22Rv1 (cell line): ENCODE data around the gene GXYLT2.

Source experiments
- H3K27ac ChIP-seq: fragments of 450-650 bp; 2 replicates; pipeline ENCODE4 v1.5.1; 2017
- CTCF ChIP-seq: fragments of 450-650 bp; IDR thresholded peaks from 2 replicates; pipeline ENCODE4 v1.5.1; 2017; ENCODE audit warnings: mild to moderate bottlenecking
- ZFX ChIP-seq: fragments of 450-650 bp; IDR thresholded peaks from 2 replicates; pipeline ENCODE4 v1.6.1; 2017; ENCODE audit warnings: antibody characterized with exemption, borderline replicate concordance

GXYLT2 gene

GRCh38 chr3:72991522-72991921, 103.7 kb downstream of the GXYLT2 start:
- no peak for TF ChIP-seq CTCF
- TF ChIP-seq ZFX: no peak
- no peak overlapping the region for H3K27ac ChIP-seq

- H3K27ac ChIP-seq: no peak overlapping the region
These were observed 105.5 kb downstream of the GXYLT2 start for GRCh38 chr3:72993391-72993790.

DNA sequence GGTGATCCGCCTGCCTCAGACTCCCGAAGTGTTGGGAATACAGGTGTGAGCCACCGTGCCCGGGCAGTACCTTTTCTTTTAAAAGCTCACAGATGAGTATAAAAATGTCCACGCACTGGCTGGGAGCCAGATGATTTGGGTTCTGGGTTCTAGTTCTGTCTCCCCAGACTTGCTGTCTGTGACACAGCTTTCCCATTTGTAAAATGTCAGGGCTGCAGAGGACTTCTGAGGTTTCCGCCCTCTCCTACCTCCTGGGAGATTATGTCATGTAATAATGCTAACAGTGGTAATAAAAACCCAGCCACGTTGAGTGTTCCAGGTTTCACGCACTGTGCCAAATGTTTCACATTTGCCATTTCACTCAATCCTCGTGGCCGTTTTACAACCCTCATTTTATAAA, 107.5 kb downstream of the GXYLT2 start:
- no peak overlapping the region for H3K27ac ChIP-seq
- no peak for TF ChIP-seq ZFX
- TF ChIP-seq CTCF: no peak

More at GRCh38 chr3:72993391-72993790, 105.5 kb downstream of the GXYLT2 start:
- TF ChIP-seq CTCF (no peak), ZFX (no peak)

DNA sequence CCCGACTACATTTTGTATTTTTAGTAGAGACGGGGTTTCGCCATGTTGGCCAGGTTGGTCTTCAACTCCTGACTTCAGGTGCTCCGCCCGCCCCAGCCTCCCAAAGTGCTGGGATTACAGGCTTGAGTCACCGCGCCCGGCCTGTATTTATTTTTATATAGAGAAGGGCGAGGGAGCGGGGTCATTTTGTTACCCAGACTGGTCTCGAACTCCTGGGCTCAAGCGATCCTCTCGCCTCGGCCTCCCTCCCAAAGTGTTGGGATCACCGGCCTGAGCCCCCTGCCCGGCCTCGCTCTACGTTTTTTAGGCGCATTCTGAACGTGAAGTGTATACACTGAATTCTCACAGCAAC, 108.3 kb downstream of the GXYLT2 start:
- TF ChIP-seq CTCF: no peak
- no peak for TF ChIP-seq ZFX
- H3K27ac ChIP-seq: peak overlapping the region; percentile 86

DNA sequence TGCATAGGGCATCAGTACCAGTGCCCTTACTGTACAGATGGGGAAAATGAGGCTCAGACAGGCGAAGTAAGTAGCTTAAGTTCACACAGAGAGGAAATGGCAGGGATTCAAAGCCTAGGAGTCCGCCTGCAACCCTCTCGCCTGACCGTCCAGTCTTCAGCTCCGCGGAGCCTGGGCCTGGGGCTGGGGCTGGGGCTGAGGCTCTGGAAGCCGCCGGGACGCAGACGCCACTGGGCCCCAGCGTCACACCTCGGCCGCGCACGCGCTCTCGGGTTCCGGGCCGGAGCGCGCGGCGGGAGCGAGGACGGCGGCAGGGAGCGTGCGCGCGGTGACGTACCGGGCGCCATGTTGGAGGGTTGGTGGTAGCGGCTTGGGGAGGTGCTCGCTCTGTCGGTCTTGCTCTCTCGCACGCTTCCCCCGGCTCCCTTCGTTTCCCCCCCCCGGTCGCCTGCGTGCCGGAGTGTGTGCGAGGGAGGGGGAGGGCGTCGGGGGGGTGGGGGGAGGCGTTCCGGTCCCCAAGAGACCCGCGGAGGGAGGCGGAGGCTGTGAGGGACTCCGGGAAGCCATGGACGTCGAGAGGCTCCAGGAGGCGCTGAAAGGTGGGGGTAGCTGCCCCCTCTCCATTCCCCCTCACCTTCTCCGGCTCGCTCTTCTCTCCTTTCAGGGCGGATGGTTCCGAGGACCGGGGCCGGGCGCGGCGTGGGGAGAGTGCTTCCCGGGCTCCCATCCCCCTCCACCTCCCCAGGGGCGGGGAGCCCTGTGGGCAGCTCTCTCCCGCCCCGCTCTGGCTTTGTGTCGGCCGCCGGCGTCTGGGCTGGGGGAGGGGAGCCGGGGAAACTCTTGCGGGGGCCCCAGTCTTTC, 108.9 kb downstream of the GXYLT2 start, which contains the start of gene PPP4R2:
Gene PPP4R2, plus strand, starts transcription at position 339 of the 861 bp plus-strand sequence. Its CDS starts 227 bp downstream, at position 566.
- TF ChIP-seq CTCF (no peak), ZFX (no peak)
- H3K27ac ChIP-seq: peak within 1 kb of the TSS; percentile 86

DNA sequence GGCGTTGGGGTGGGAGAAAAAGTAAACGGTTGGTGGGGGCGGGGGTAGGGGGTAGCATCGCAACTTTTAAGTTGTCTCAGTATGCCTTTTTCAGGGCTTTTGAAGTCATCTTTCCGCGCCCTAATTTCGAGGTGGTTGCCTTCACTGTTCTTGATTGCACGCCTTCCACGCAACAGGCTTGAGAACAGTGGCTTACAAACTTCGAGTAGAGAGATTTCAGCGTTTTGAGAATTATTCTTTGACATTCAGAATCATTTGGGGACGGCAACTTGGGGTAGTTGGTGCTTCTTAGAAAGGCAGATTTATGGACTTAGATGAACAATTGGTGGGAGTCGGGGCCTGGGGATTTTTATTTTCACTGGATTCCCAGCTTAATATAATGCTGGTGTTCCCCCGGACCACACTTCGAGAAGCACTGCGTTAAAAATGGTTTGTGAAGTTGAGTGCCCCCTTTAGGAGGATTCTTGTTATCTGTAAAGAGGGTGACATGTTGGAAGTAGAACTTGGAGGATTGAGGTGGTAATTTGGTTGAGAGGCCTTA, 109.6 kb downstream of the GXYLT2 start:
- TF ChIP-seq ZFX (no peak), CTCF (peak; percentile 51)
- peak overlapping the region; percentile 86 for H3K27ac ChIP-seq

- H3K27ac ChIP-seq: no peak overlapping the region
- TF ChIP-seq ZFX (no peak), CTCF (no peak)
These were observed 110.6 kb downstream of the GXYLT2 start for GRCh38 chr3:72998466-72998865.
